A549 (cell line): ENCODE measurements around the gene OSBPL8. TPM values are rescaled to one million over a fixed set of nuclear protein-coding genes. Genes with fewer than 3 reads are reported as not detected.

Experiments
- ATAC-seq, 2 experiments: fragments of 200-7000 bp in 1 of 2; fragments of >200 bp in 1 of 2; cut with Nextera tagmentation in 1 of 2; cut with Tn5 transposase in 1 of 2; 3 replicates each; pipeline versions ENCODE4 v1.8.0 to v1.9.1; 2018 to 2020; ENCODE audit warnings: mild to moderate bottlenecking in 1 of 2, moderate library complexity in 1 of 2
- CTCF ChIA-PET: fragments of 300-600 bp; sonication (Branson Sonifier 250); formaldehyde crosslinking; extraction: SDS; loops from one replicate; lab custom pipeline; 2021; ENCODE audit warnings: antibody characterized with exemption, inconsistent platforms; lab: Yijun Ruan, JAX
- POLR2A ChIA-PET: fragments of 350-600 bp; formaldehyde crosslinking; extraction: SDS; loops from one replicate; lab custom pipeline; 2021; ENCODE audit warnings: antibody characterized with exemption, inconsistent platforms; lab: Yijun Ruan, JAX
- DNase-seq, 2 experiments: peaks; one replicate each; pipeline versions ENCODE4 v3.0.0 to v3.0.0-alpha.2; 2011 to 2016; ENCODE audit warnings: low read depth in 1 of 2, low spot score in 1 of 2
- FAIRE-seq: peaks from 2 replicates; lab custom pipeline; 2011; peaks lifted over from hg19 to GRCh38; lab: Jason Lieb, UNC
- H3K27ac ChIP-seq, 2 experiments: fragments of >200 bp; sonication (Bioruptor Twin); formaldehyde crosslinking; 3 replicates each; pipeline ENCODE4 v1.5.1; 2016 to 2017
- H3K4me1 ChIP-seq: fragments of >200 bp; sonication (Bioruptor Twin); formaldehyde crosslinking; 3 replicates; pipeline ENCODE4 v1.6.1; 2016
- H3K4me2 ChIP-seq: fragments of >200 bp; sonication (Bioruptor Twin); formaldehyde crosslinking; 3 replicates; pipeline ENCODE4 v1.6.1; 2016
- H3K4me3 ChIP-seq: fragments of >200 bp; sonication (Bioruptor Twin); formaldehyde crosslinking; 3 replicates; pipeline ENCODE4 v1.5.1; 2016
- H3K9me3 ChIP-seq: fragments of >200 bp; sonication (Bioruptor Twin); formaldehyde crosslinking; 3 replicates; pipeline ENCODE4 v1.6.1; 2016
- CBX8 ChIP-seq: fragments of 200-600 bp; sonication (generic); IDR thresholded peaks from 2 replicates; pipeline ENCODE4 v1.6.1; 2016
- EP300 ChIP-seq, 2 experiments: fragments of >200 bp; sonication (Bioruptor Twin); formaldehyde crosslinking; IDR thresholded peaks; 2 replicates in 1 of 2; 3 replicates in 1 of 2; pipeline ENCODE4 v1.6.1; 2016 to 2017
- ESRRA ChIP-seq: fragments of 150-350 bp; IDR thresholded peaks from 2 replicates; pipeline ENCODE4 v1.6.1; 2014; ENCODE audit warnings: mild to moderate bottlenecking, low read length, borderline replicate concordance
- MAFK ChIP-seq: fragments of 450-650 bp; IDR thresholded peaks from 2 replicates; pipeline ENCODE4 v1.6.1; 2014; ENCODE audit not compliant: partially characterized antibody
- MYC ChIP-seq: IDR thresholded peaks from 2 replicates; pipeline ENCODE4 v1.6.1; 2012; ENCODE audit warnings: mild to moderate bottlenecking, inconsistent platforms, low read length, improper control_type of control experiment, borderline replicate concordance
- NPAS2 ChIP-seq: fragments of 250-450 bp; sonication (Bioruptor Pico); IDR thresholded peaks from 2 replicates; pipeline ENCODE4 v1.8.0; 2022; ENCODE audit warnings: mild to moderate bottlenecking, moderate library complexity, borderline replicate concordance
- NR3C1 ChIP-seq: fragments of >200 bp; sonication (Bioruptor Twin); formaldehyde crosslinking; IDR thresholded peaks from 3 replicates; pipeline ENCODE4 v1.6.1; 2017
- POLR2AphosphoS2 ChIP-seq: conservative IDR thresholded peaks from 2 replicates; pipeline ENCODE4 v1.6.1; 2012; ENCODE audit warnings: low read length, improper control_type of control experiment, inconsistent platforms
- RCOR1 ChIP-seq: fragments of 150-350 bp; IDR thresholded peaks from 2 replicates; pipeline ENCODE4 v1.6.1; 2014; ENCODE audit warnings: antibody characterized with exemption, low read length, low read depth
- RNF2 ChIP-seq: fragments of 200-600 bp; sonication (generic); IDR thresholded peaks from 2 replicates; pipeline ENCODE4 v1.6.1; 2016; ENCODE audit warnings: low read depth, mild to moderate bottlenecking, antibody characterized with exemption, moderate library complexity, borderline replicate concordance
- TP53 ChIP-seq: fragments of 250-450 bp; sonication (Bioruptor Pico); IDR thresholded peaks from 2 replicates; pipeline ENCODE4 v1.5.0; 2021; ENCODE audit warnings: mild to moderate bottlenecking, moderate library complexity
- ZFP36 ChIP-seq: fragments of 450-650 bp; IDR thresholded peaks from 2 replicates; pipeline ENCODE4 v1.6.1; 2014; ENCODE audit warnings: borderline replicate concordance; ENCODE audit not compliant: partially characterized antibody
- ZNF302 ChIP-seq: fragments of 250-450 bp; sonication (Bioruptor Pico); IDR thresholded peaks from 2 replicates; pipeline ENCODE4 v1.9.0; 2021; ENCODE audit warnings: inconsistent platforms, mild to moderate bottlenecking, moderate library complexity
- WGBS: methylation state at CpG from one replicate; pipeline ENCODE4 v1.1.6; 2017; ENCODE audit errors: missing lambda C conversion rate; 5-methylcytosine and 5-hydroxymethylcytosine counted together
- polyA plus RNA-seq, 4 experiments: library from polyadenylated mRNA; depleted of rRNA in 3 of 4; stranded (reverse); fragments of >200 nt; fragmentation: RNase III in 1 of 4; extraction: RNeasy Plus Mini Kit Qiagen cat#74134 plus additional on column Dnase treatment in 1 of 4; gene quantifications; 2 replicates in 3 of 4; 3 replicates in 1 of 4; pipeline ENCODE4 v1.2.3, GENCODE V29; 2011 to 2017
- TF ChIP-seq, protein P1 (sequence below): fragments of 450-650 bp; IDR thresholded peaks from 2 replicates; pipeline ENCODE4 v1.6.1; 2014; ENCODE audit warnings: antibody characterized with exemption
- TF ChIP-seq, protein P2 (sequence below): fragments of 250-450 bp; sonication (Bioruptor Pico); IDR thresholded peaks from 2 replicates; pipeline ENCODE4 v1.5.0; 2021; ENCODE audit warnings: mild to moderate bottlenecking, moderate library complexity, borderline replicate concordance
- TF ChIP-seq, protein P3 (sequence below): IDR thresholded peaks from 2 replicates; pipeline ENCODE4 v1.6.1; 2012
- TF ChIP-seq, protein P4 (sequence below): IDR thresholded peaks from 2 replicates; pipeline ENCODE4 v1.6.1; 2012

Gene OSBPL8
- polyA plus RNA-seq, 2 of the 4 experiments (the other 2 are of a cell fraction) = 15.4 to 43.2 TPM

DNA sequence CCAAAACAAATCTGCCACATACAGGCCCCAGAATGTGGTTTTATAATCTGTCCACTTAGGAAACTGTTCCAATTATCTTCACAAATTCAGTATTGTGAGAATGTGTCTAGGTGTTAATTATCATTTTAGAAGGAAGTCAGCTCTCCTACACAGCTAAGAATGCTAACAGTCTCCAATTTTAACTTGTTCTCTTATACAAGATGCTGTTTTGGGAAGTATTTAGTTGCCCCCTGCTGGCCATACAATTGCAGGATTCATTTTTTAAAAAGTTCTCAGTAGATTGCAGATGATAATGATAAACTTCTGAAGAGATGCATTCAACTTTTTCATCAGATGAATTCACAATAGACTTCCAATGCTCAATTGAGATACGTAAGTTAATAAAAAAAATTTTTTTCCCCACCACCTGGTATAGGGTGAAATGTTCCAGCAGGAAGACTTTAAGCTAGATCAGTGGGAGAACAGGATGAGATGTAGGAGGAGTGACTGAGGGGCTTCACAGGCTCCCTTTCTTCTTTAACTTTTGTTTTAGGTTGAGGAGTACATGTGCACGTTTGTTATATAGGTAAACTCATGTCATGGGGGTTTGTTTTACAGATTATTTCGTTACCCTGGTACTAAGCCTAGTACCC lies 27.3 kb upstream of the OSBPL8 start (continued):
- TF ChIP-seq MAFK (no peak), EP300 (IDR thresholded peaks at IDR 0.05) (no peak), MYC (no peak)

DNA sequence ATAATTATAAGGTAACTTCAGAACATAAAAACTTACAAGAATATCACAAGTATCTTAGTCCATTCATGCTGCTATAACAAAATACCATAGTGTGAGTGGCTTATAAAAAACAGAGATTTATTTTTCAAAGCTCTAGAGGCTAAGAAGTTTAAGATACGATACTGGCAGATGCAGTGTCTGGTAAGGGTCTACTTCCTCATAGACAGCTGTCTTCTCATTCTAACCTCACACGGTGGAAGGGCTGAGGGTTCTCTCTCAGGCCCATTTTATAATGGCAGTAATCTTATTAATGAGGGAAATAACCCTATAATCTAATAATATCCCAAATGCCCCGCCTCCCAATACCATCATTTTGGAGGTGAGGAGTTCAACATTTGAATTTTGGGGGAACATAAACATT lies 23.7 kb upstream of the OSBPL8 start:
- H3K9me3 ChIP-seq = no peaks in the 10 kb centered on the region
- no peak overlapping the region for H3K27ac ChIP-seq
- CTCF ChIA-PET = no interaction called here
- H3K4me1 ChIP-seq = 0 out of 3 replicates have a peak, but pooled peaks cover 3% of the 10 kb centered on the region
- FAIRE-seq = no peak
- TF ChIP-seq POLR2AphosphoS2 (no peak), ZNF302 (CRISPR knock-in tag) (no peak)
- TF ChIP-seq, protein P1, sequence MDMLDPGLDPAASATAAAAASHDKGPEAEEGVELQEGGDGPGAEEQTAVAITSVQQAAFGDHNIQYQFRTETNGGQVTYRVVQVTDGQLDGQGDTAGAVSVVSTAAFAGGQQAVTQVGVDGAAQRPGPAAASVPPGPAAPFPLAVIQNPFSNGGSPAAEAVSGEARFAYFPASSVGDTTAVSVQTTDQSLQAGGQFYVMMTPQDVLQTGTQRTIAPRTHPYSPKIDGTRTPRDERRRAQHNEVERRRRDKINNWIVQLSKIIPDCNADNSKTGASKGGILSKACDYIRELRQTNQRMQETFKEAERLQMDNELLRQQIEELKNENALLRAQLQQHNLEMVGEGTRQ = no peak
- WGBS = 88% methylated on average over 3 of the region's 3 CpGs
- POLR2A ChIA-PET = no interaction called here
- no peak for ATAC-seq
- DNase-seq = no peak
- H3K4me2 ChIP-seq = no peak overlapping the region
- no peak overlapping the region for H3K4me3 ChIP-seq

DNA sequence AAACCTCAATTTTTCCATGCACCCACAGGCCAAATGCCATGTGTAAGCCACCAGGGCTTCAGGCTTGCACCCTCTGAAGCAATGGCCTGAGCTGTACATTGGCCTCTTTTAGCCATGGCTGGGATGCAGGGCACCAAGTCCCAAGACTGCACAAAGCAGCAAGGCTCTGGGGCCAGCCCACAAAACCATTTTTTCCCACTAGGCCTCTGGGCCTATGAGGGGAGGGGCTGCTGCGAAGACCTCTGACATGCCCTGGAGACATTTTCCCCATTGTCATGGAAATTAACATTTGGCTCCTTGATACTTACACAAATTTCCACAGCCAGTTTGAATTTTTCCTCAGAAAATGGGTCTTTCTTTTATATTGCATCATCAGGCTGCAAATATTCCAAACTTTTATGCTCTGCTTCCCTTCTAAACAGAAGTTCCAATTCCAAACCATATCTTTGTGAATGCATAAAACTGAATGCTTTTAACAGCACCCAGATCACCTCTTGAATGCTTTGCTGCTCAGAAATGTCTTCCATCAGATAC lies 14.3 kb upstream of the OSBPL8 start:
- H3K4me1 ChIP-seq = no peaks in the 10 kb centered on the region
- peaks cover 7% of the 10 kb centered on the region; the same call in 1 of the 3 replicates for H3K9me3 ChIP-seq
- H3K4me3 ChIP-seq = no peak overlapping the region
- H3K4me2 ChIP-seq = no peak overlapping the region
- POLR2A ChIA-PET = no interaction called here
- H3K27ac ChIP-seq = no peak overlapping the region
- no peak for ATAC-seq
- DNase-seq = no peak
- CTCF ChIA-PET = interaction anchor here (1.5 kb wide), 1 partner anchor 15 kb away, joined by 5 read pairs; no protein-coding TSS in a partner anchor
- FAIRE-seq = no peak
- TF ChIP-seq, protein P2, sequence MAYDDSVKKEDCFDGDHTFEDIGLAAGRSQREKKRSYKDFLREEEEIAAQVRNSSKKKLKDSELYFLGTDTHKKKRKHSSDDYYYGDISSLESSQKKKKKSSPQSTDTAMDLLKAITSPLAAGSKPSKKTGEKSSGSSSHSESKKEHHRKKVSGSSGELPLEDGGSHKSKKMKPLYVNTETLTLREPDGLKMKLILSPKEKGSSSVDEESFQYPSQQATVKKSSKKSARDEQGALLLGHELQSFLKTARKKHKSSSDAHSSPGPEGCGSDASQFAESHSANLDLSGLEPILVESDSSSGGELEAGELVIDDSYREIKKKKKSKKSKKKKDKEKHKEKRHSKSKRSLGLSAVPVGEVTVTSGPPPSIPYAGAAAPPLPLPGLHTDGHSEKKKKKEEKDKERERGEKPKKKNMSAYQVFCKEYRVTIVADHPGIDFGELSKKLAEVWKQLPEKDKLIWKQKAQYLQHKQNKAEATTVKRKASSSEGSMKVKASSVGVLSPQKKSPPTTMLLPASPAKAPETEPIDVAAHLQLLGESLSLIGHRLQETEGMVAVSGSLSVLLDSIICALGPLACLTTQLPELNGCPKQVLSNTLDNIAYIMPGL (CRISPR knock-in tag) = no peak
- TF ChIP-seq ESRRA (no peak), POLR2AphosphoS2 (no peak), ZFP36 (peak; percentile 63), RCOR1 (no peak)
- WGBS = 17% methylated on average over 1 of the region's 1 CpG

DNA sequence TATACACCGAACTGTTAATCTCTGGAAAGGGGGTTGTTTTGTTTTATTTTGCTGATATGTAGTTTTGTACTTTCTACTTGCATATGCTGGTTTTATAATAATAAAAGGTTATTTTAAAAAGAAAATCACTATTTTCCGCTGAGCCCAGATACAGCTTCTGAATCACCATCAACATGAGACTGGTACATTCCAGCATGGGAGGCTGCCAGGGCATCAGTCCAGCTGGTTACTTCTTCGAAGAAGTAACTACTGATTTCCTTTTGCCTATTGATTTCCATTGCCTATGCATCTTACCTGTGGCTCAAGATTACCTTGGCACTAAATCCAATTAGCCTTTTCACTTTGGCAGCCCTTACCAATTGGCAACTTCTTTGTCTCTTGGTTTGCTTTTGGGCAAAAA lies 11.7 kb upstream of the OSBPL8 start:
- no peak for DNase-seq
- Histone ChIP-seq H3K4me1 (no peaks in the 10 kb centered on the region), H3K27ac (no peak overlapping the region), H3K9me3 (peaks cover 7% of the 10 kb centered on the region; the same call in 1 of the 3 replicates), H3K4me2 (no peak overlapping the region), H3K4me3 (no peak overlapping the region)
- ChIA-PET CTCF (interaction anchor here (1.0 to 1.3 kb wide), 2 partner anchors 16 to 346 kb away, joined by 3 to 7 read pairs; no protein-coding TSS in a partner anchor), POLR2A (interaction anchor here (0.6 kb wide), 1 partner anchor 673 kb away, joined by 5 read pairs; no protein-coding TSS in a partner anchor)
- no peak for FAIRE-seq
- WGBS = 60% methylated on average over 3 of the region's 3 CpGs
- TF ChIP-seq, protein P3, sequence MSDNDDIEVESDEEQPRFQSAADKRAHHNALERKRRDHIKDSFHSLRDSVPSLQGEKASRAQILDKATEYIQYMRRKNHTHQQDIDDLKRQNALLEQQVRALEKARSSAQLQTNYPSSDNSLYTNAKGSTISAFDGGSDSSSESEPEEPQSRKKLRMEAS = no peak
- TF ChIP-seq, protein P4, sequence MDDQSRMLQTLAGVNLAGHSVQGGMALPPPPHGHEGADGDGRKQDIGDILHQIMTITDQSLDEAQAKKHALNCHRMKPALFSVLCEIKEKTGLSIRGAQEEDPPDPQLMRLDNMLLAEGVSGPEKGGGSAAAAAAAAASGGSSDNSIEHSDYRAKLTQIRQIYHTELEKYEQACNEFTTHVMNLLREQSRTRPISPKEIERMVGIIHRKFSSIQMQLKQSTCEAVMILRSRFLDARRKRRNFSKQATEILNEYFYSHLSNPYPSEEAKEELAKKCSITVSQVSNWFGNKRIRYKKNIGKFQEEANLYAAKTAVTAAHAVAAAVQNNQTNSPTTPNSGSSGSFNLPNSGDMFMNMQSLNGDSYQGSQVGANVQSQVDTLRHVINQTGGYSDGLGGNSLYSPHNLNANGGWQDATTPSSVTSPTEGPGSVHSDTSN = no peak
- TF ChIP-seq CBX8 (no peak), ZFP36 (no peak), MAFK (no peak), NR3C1 (no peak), TP53 (CRISPR knock-in tag) (no peak), RNF2 (no peak), NPAS2 (no peak)
- TF ChIP-seq, protein P1 = no peak
- ATAC-seq = no peak
